Fibroblast of peridontal ligament (primary cell): ENCODE data around the gene KCNMA1.

ENCODE experiments used
- DNase-seq: peaks from one replicate; pipeline ENCODE4 v3.0.0-alpha.2; 2010; ENCODE audit errors: extremely low read depth

Gene KCNMA1

GRCh38 chr10:77157248-77158019, 480.2 kb downstream of the KCNMA1 start:
- DNase-seq: no peak

GRCh38 chr10:77156406-77156879, 481.2 kb downstream of the KCNMA1 start:
- DNase-seq: peak; percentile 81

GRCh38 chr10:77152256-77152655, 485.4 kb downstream of the KCNMA1 start:
- DNase-seq: no peak

- DNase-seq: no peak
Observed at GRCh38 chr10:77151408-77151807, 486.2 kb downstream of the KCNMA1 start.

GRCh38 chr10:77149706-77150105, 487.9 kb downstream of the KCNMA1 start:
- DNase-seq: no peak

- no peak for DNase-seq
Observed at GRCh38 chr10:77149001-77149400, 488.6 kb downstream of the KCNMA1 start.

- DNase-seq: no peak
Observed at GRCh38 chr10:77147871-77148270, 489.7 kb downstream of the KCNMA1 start.

- no peak for DNase-seq
Observed at GRCh38 chr10:77146712-77147336, 490.8 kb downstream of the KCNMA1 start.

- no peak for DNase-seq
Observed at GRCh38 chr10:77144656-77145055, 493.0 kb downstream of the KCNMA1 start.

GRCh38 chr10:77139252-77140160, 498.1 kb downstream of the KCNMA1 start:
- DNase-seq: peak; percentile 68

GRCh38 chr10:77138541-77138940, 499.1 kb downstream of the KCNMA1 start:
- DNase-seq: no peak

- no peak for DNase-seq
Observed at GRCh38 chr10:77135555-77135954, 502.1 kb downstream of the KCNMA1 start.

- DNase-seq: peak; percentile 56
Observed at GRCh38 chr10:77131214-77131613, 506.4 kb downstream of the KCNMA1 start.

GRCh38 chr10:77127243-77127642, 510.4 kb downstream of the KCNMA1 start:
- DNase-seq: no peak

- no peak for DNase-seq
Observed at GRCh38 chr10:77125231-77125630, 512.4 kb downstream of the KCNMA1 start.

- DNase-seq: no peak
Observed at GRCh38 chr10:77123330-77123729, 514.3 kb downstream of the KCNMA1 start.

GRCh38 chr10:77121829-77122228, 515.8 kb downstream of the KCNMA1 start:
- no peak for DNase-seq

- DNase-seq: no peak
Observed at GRCh38 chr10:77120666-77121376, 516.8 kb downstream of the KCNMA1 start.

GRCh38 chr10:77120012-77120411, 517.6 kb downstream of the KCNMA1 start:
- no peak for DNase-seq

- no peak for DNase-seq
Observed at GRCh38 chr10:77118603-77119282, 518.9 kb downstream of the KCNMA1 start.

GRCh38 chr10:77117501-77117900, 520.1 kb downstream of the KCNMA1 start:
- no peak for DNase-seq
